Heart right ventricle (tissue), 16 donors: ENCODE results near the gene NLGN2. TPM values are rescaled to one million over a fixed set of nuclear protein-coding genes. Genes with fewer than 3 reads are reported as not detected.
A peak's percentile ranks its signal among the peaks of the same experiment; 100 is the strongest.

Experiments used
- ATAC-seq, 8 donors: fragments of 200-7000 bp; cut with Tn5 transposase; one replicate each; pipeline ENCODE4 v1.9.1; 2020; ENCODE audit warnings: mild to moderate bottlenecking in 8 of 8, moderate library complexity in 8 of 8, moderate number of reproducible peaks in 1 of 8
- DNase-seq, 2 donors: peaks; one replicate each; pipeline ENCODE4 v3.0.0-alpha.2; 2020
- H3K27ac ChIP-seq, 10 donors: fragments of 200-600 bp; sonication (generic) in 2 of 10; one replicate each; pipeline versions ENCODE4 v1.5.0 to v1.8.0; 2020 to 2022; ENCODE audit warnings: mild to moderate bottlenecking in 3 of 10
- H3K27me3 ChIP-seq, 7 donors: fragments of 200-600 bp; one replicate each; pipeline ENCODE4 v1.8.0; 2021 to 2022; ENCODE audit warnings: mild to moderate bottlenecking in 2 of 7
- H3K36me3 ChIP-seq, 9 donors: fragments of 200-600 bp; sonication (generic) in 1 of 9; one replicate each; pipeline versions ENCODE4 v1.5.0 to v1.8.0; 2020 to 2022; ENCODE audit warnings: mild to moderate bottlenecking in 2 of 9
- H3K4me1 ChIP-seq, 9 donors: fragments of 200-600 bp; sonication (generic) in 1 of 9; one replicate each; pipeline versions ENCODE4 v1.5.0 to v1.8.0; 2020 to 2022; ENCODE audit warnings: mild to moderate bottlenecking in 4 of 9
- H3K4me3 ChIP-seq, 10 donors: fragments of 200-600 bp; sonication (generic) in 2 of 10; one replicate each; pipeline versions ENCODE4 v1.5.0 to v1.8.0; 2020 to 2022; ENCODE audit warnings: mild to moderate bottlenecking in 7 of 10, moderate library complexity in 2 of 10
- H3K9me3 ChIP-seq, 11 donors: fragments of 200-600 bp in 10 of 11; sonication (generic) in 2 of 11; one replicate each; pipeline versions ENCODE4 v1.5.0 to v1.8.0; 2013 to 2022; ENCODE audit warnings: mild to moderate bottlenecking in 2 of 11, control low read depth in 1 of 11, moderate library complexity in 1 of 11
- CTCF ChIP-seq, 9 donors: fragments of 200-600 bp; sonication (generic) in 2 of 9; IDR thresholded peaks; one replicate each; pipeline versions ENCODE4 v1.5.0 to v1.8.0; 2021 to 2022; ENCODE audit warnings: antibody characterized with exemption in 9 of 9, mild to moderate bottlenecking in 5 of 9, moderate library complexity in 1 of 9
- WGBS, 2 donors: extraction: QIAGEN DNeasy Blood & Tissue Kit; methylation state at CpG; one replicate each; pipeline ENCODE4 v1.1.7; 2013; ENCODE audit warnings: inconsistent platforms in 1 of 2; 5-methylcytosine and 5-hydroxymethylcytosine counted together
- intact Hi-C, 10 donors: fragments of 100-400 bp; cut with DNase I; formaldehyde crosslinking; loops; one replicate each; pipeline versions ENCODE4 v1.11.1 to v1.14.2; 2022
- polyA plus RNA-seq, 2 donors: library from polyadenylated mRNA; stranded (reverse); fragments of 200-250 nt; gene quantifications; one replicate each; pipeline ENCODE4 v1.2.3, GENCODE V29; 2013
- total RNA-seq, 10 donors: library from RNA; stranded (reverse); fragmentation: NEBNext Ultra II Directional in 3 of 10; extraction: Animal tissue kit (Norgen Biotek cat#: 25700) in 3 of 10; gene quantifications; one replicate each; pipeline versions ENCODE4 v1.2.1 to v1.2.4, GENCODE V29; 2021 to 2023
- donor health status: Arrhythmogenic right ventricular cardiomyopathy.
- donor health status: ischemic (EF 13 %, LVEDD 7.1; RV severe dilation, severe dysfunction).
- donor health status: healthy with polysubstance abuse.
- donor health status: DM: no; HTN: yes; CAD: no.
- donor health status: DM: no; HTN: no; CAD: no.
- donor health status: ischemic (EF 25% LVEDD 6.9; RV normal size, moderate dysfunction).
- donor health status: ischemic (EF 25% LVEDD 5.7; RV mildly dilated, moderate dysfunction).
- donor health status: healthy.
- donor health status: DM: yes; HTN: yes; CAD: no.
- donor health status: Ischemic cardiomyopathy.
- donor health status: ischemic (EF 35%, LVEDD 5.7; RV mildly dilated, moderate dysfunction).
- donor health status: nonischemic (EF 11% LVEDD 7.7; RV severe dilation, severe dysfunction).
- donor health status: DM: yes; HTN: yes; CAD: no.
- donor health status: PGD.
- donor health status: ischemic (EF 29% LVEDD 5.4; RV normal size, mild dysfunction).
- donor health status: nonischemic (EF 23%, LVEDD 6.1; RV moderate dilation, normal function).

NLGN2 gene
- total and polyA plus RNA-seq, 12 donors = 3.6 to 15.8 (median 7.1) TPM

- intact Hi-C loops = loop anchor here in 4 of 10 donors (5.0 kb wide), 2 partner anchors 36 to 41 kb away; partner anchors contain the start of genes KCTD11 (in 2 of the 4) and TMEM95 (in 2 of the 4)
- Histone ChIP-seq H3K36me3 (peaks cover 0 to 49% (median 10%) of the 10 kb centered on the region in 9 donors), H3K4me3 (peak overlapping the region in 9 of 10 donors; percentile 77 to 98 (median 91)), H3K4me1 (peaks cover 0 to 34% (median 22%) of the 10 kb centered on the region in 9 donors), H3K9me3 (no peaks in the 10 kb centered on the region), H3K27ac (peak overlapping the region in 8 of 10 donors; percentile 89 to 98 (median 95)), H3K27me3 (no peaks in the 10 kb centered on the region)
- WGBS, 2 donors = 76 to 84% methylated on average over 37 to 42 of the region's 42 CpGs
- no peak for TF ChIP-seq CTCF (IDR thresholded peaks at IDR 0.05)
- DNase-seq = no peak
- ATAC-seq = no peak
Observed at GRCh38 chr17:7392696-7393612, 14.7 kb upstream of the NLGN2 start.

GRCh38 chr17:7393613-7394451 lies 13.8 kb upstream of the NLGN2 start:
- DNase-seq (no peak), ATAC-seq (peak; percentile 6 to 50 (median 30))
- 8% methylated on average over 43 to 48 of the region's 48 CpGs for WGBS, 2 donors
- intact Hi-C loops = loop anchor here in 6 of 10 donors (1.0 to 5.0 kb wide), 5 partner anchors 10 to 43 kb away; partner anchors contain the start of genes KCTD11 (in 2 of the 6), TMEM95 (in 2 of the 6) and TMEM256 (in 1 of the 6)
- peak in 1 of 9 donors; percentile 14 for TF ChIP-seq CTCF (IDR thresholded peaks at IDR 0.05)
- Histone ChIP-seq H3K36me3 (peaks cover 0 to 40% (median 10%) of the 10 kb centered on the region in 9 donors), H3K4me1 (peaks cover 0 to 34% (median 22%) of the 10 kb centered on the region in 9 donors), H3K27ac (peak overlapping the region; percentile 88 to 98 (median 95)), H3K9me3 (no peaks in the 10 kb centered on the region), H3K4me3 (peak overlapping the region; percentile 59 to 98 (median 90)), H3K27me3 (no peaks in the 10 kb centered on the region)

DNA sequence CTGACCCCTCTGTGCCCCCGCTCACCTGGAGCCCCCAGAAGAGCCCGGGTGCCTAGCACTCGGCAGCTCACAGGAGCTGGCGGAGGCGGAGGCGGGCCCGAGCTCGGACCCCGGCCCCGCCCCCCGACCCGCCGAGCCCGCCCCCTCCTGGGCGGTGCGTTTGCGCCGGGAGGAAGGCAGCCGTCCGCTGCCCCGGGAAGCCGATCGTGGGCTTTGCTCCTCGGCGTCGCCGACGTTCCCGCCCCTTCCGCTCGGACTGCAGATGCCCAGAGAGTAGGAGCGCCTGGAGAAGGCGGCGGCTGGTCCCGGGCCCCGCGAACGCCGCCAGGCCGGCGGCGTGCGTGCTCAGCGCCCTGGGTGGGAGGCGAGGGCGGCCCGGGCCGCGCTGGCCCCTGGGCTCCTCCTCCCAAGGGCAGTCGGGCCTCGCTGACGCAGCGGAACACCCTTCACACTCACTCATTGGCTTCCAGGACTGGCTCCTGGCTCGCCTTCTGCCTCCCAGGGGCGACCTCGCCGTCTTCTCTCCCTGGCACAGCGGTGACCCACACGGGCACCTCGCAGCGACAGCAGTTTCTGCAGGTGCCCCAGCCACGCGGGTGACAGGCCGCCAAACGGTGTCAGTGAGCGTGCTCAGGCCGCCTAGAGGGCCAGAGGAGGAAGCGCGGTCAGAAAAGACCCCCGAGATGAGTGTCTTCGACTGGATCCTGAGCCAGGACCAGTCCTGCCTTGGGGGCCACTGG lies 13.0 kb upstream of the NLGN2 start, which contains the start of gene PLSCR3:
PLSCR3 (minus strand) TSS at position 74 of the 740 bp plus-strand sequence. CDS start 415 bp downstream, outside the sequence.
- peak in 7 of 9 donors; percentile 18 to 39 (median 29) for TF ChIP-seq CTCF (IDR thresholded peaks at IDR 0.05)
- Histone ChIP-seq H3K27ac (peak within 1 kb of the TSS; percentile 88 to 98 (median 95)), H3K27me3 (no peaks in the 10 kb centered on the region), H3K9me3 (no peaks in the 10 kb centered on the region), H3K4me3 (peak within 1 kb of the TSS; percentile 59 to 98 (median 90)), H3K4me1 (peaks cover 0 to 34% (median 22%) of the 10 kb centered on the region in 9 donors), H3K36me3 (peaks cover 0 to 32% (median 4%) of the 10 kb centered on the region in 9 donors)
- WGBS, 2 donors = 1% methylated on average over 65 to 71 of the region's 71 CpGs
- ATAC-seq (peak; percentile 92 to 96 (median 95)), DNase-seq (peak; percentile 89 to 91)
- intact Hi-C loops = loop anchor here in 6 of 10 donors (1.0 to 5.0 kb wide), 5 partner anchors 10 to 44 kb away; partner anchors contain the start of genes KCTD11 (in 2 of the 6), TMEM95 (in 2 of the 6) and TMEM256 (in 1 of the 6)
